Panc1 (cell line): ENCODE data around the gene OR4F6. TPM values are rescaled to one million over a fixed set of nuclear protein-coding genes. Genes with fewer than 3 reads are reported as not detected.

ENCODE experiments used
- ATAC-seq: fragments of 200-7000 bp; cut with Tn5 transposase; 2 replicates; pipeline ENCODE4 v1.9.1; 2020; ENCODE audit warnings: mild to moderate bottlenecking, moderate library complexity
- BruUV-seq: library from RNA; stranded (reverse); fragments of 400-500 nt; replicated peaks from 2 replicates; lab custom pipeline; 2021; lab: Mats Ljungman, UMichigan
- CTCF ChIA-PET: fragments of 300-600 bp; sonication (Branson Sonifier 250); formaldehyde crosslinking; loops from one replicate; lab custom pipeline; 2022; ENCODE audit warnings: antibody characterized with exemption; lab: Charles Lee
- POLR2A ChIA-PET: fragments of 300-600 bp; sonication (Branson Sonifier 250); formaldehyde crosslinking; loops from one replicate; lab custom pipeline; 2022; ENCODE audit warnings: antibody characterized with exemption; lab: Charles Lee
- DNase-seq: peaks from one replicate; pipeline ENCODE4 v3.0.0-alpha.2; 2010; ENCODE audit warnings: low read depth, low spot score
- H3K27ac ChIP-seq: 2 replicates; pipeline ENCODE4 v1.5.1; 2011; ENCODE audit warnings: mild to moderate bottlenecking, low read length, inconsistent platforms
- H3K27me3 ChIP-seq: fragments of 200-500 bp; sonication (Bioruptor generic); 2 replicates; pipeline ENCODE4 v1.6.0; 2014; ENCODE audit warnings: low read length, inconsistent platforms; ENCODE audit not compliant: control insufficient read depth, insufficient read depth
- H3K36me3 ChIP-seq: fragments of 200-500 bp; sonication (Bioruptor generic); 2 replicates; pipeline ENCODE4 v1.5.1; 2014; ENCODE audit warnings: inconsistent platforms, mild to moderate bottlenecking, low read length, moderate library complexity; ENCODE audit not compliant: control insufficient read depth, insufficient read depth
- H3K4me1 ChIP-seq: 2 replicates; pipeline ENCODE4 v1.5.1; 2011; ENCODE audit warnings: inconsistent platforms, mild to moderate bottlenecking, low read length, moderate library complexity; ENCODE audit not compliant: control insufficient read depth, insufficient read depth
- H3K4me3 ChIP-seq, 2 experiments: 2 replicates each; pipeline ENCODE4 v1.5.1; 2011 to 2012; ENCODE audit warnings: low read depth in 2 of 2, low read length in 2 of 2, mild to moderate bottlenecking in 2 of 2, inconsistent platforms in 1 of 2, moderate library complexity in 1 of 2
- H3K9me3 ChIP-seq: fragments of 200-500 bp; sonication (Bioruptor generic); 2 replicates; pipeline ENCODE4 v1.5.1; 2014; ENCODE audit warnings: low read depth, mild to moderate bottlenecking, inconsistent platforms, low read length, moderate library complexity; ENCODE audit not compliant: control insufficient read depth, insufficient read depth
- CTCF ChIP-seq: fragments of 450-650 bp; IDR thresholded peaks from 2 replicates; pipeline ENCODE4 v1.5.1; 2017; ENCODE audit warnings: mild to moderate bottlenecking
- POLR2AphosphoS5 ChIP-seq: IDR thresholded peaks from 2 replicates; pipeline ENCODE4 v1.6.1; 2012; ENCODE audit warnings: mild to moderate bottlenecking, low read depth, low read length, moderate library complexity
- REST ChIP-seq, 2 experiments: IDR thresholded peaks; 2 replicates each; pipeline ENCODE4 v1.6.1; 2011 to 2012; ENCODE audit warnings: low read depth in 2 of 2, control low read depth in 1 of 2, low read length in 1 of 2, mild to moderate bottlenecking in 1 of 2, moderate library complexity in 1 of 2; ENCODE audit not compliant: insufficient read depth in 1 of 2
- SIN3A ChIP-seq: IDR thresholded peaks from 2 replicates; pipeline ENCODE4 v1.6.1; 2012; ENCODE audit warnings: low read depth, mild to moderate bottlenecking, low read length, moderate library complexity, borderline replicate concordance; ENCODE audit not compliant: insufficient read depth
- TCF7L2 ChIP-seq: IDR thresholded peaks from 2 replicates; pipeline ENCODE4 v1.6.1; 2011; ENCODE audit warnings: mild to moderate bottlenecking, low read depth, low read length, inconsistent platforms
- in situ Hi-C: cut with HindIII; loops from 2 replicates; pipeline ENCODE4 v1.10.0; 2016; ENCODE audit warnings: low sequenced_read_pairs, low pct_unique_long_range_greater_than_20kb
- intact Hi-C: fragments of 100-400 bp; cut with micrococcal nuclease; formaldehyde crosslinking; loops from one replicate; pipeline ENCODE4 v1.10.0; 2022; ENCODE audit not compliant: unreplicated experiment
- total RNA-seq: library from RNA; stranded (reverse); gene quantifications from one replicate; pipeline ENCODE4 v1.2.1, GENCODE V29; 2021; ENCODE audit not compliant: unreplicated experiment

Gene OR4F6
- total RNA-seq, 1 experiment from 2014 or later: not detected

- ChIA-PET CTCF (interaction anchor here (1.0 kb wide), 1 partner anchor 14 kb away, joined by 4 read pairs; no protein-coding TSS in a partner anchor), POLR2A (interaction anchor here (0.6 kb wide), 1 partner anchor 45 kb away, joined by 3 read pairs; no protein-coding TSS in a partner anchor)
- no peaks in the 10 kb centered on the region for H3K9me3 ChIP-seq
- H3K27me3 ChIP-seq: peaks cover 14% of the 10 kb centered on the region
- TF ChIP-seq REST (IDR thresholded peaks at IDR 0.05; ENCODE audit: insufficient read depth in 1 of 2, low read depth in 2 of 2, low read length in 1 of 2) (no peak), POLR2AphosphoS5 (no peak), SIN3A (no peak), TCF7L2 (no peak), CTCF (no peak)
- H3K4me3 ChIP-seq: no peak overlapping the region
- no peaks in the 10 kb centered on the region for H3K4me1 ChIP-seq
- no peak for DNase-seq
- in situ Hi-C loops (no loop called here), intact Hi-C loops (no loop called here)
- BruUV-seq: no TSS peak
- H3K36me3 ChIP-seq: no peaks in the 10 kb centered on the region
- no peak for ATAC-seq
- no peak overlapping the region for H3K27ac ChIP-seq
These were observed 10.7 kb downstream of the OR4F6 start for GRCh38 chr15:101813803-101814534.

DNA sequence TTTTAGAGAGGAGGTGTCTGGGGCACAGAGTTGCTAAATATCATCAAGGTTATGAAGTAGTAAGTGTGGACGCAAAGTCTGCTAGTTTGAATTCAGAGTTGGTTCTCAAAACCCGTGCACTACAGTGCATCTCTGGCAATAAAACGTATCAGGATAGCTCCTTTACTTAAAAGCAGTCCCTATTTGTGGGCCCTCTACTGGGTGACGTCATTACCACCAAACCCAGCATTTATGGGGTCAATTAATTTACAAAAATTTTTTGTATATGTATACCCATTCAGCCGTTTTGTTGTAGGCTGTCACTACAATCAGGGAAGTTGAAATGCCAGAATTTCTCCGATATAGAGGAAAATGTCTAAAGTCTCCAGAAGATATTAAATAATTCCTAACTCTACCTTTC, 17.5 kb downstream of the OR4F6 start:
- intact Hi-C loops (no loop called here), in situ Hi-C loops (no loop called here)
- ATAC-seq: no peak
- ChIA-PET CTCF (no interaction called here), POLR2A (no interaction called here)
- Histone ChIP-seq H3K27ac (no peak overlapping the region), H3K9me3 (no peaks in the 10 kb centered on the region), H3K4me3 (no peak overlapping the region), H3K27me3 (peaks cover 10% of the 10 kb centered on the region), H3K4me1 (no peaks in the 10 kb centered on the region), H3K36me3 (no peaks in the 10 kb centered on the region)
- BruUV-seq: no TSS peak
- no peak for DNase-seq
- TF ChIP-seq REST (IDR thresholded peaks at IDR 0.05; ENCODE audit: insufficient read depth in 1 of 2, low read depth in 2 of 2, low read length in 1 of 2) (no peak), CTCF (no peak), SIN3A (no peak), TCF7L2 (no peak), POLR2AphosphoS5 (no peak)
